Hepatocyte (in vitro differentiated cells): ENCODE results near the gene GPR3.

Experiments used
- CTCF ChIP-seq: fragments of 200-600 bp; sonication (generic); IDR thresholded peaks from 2 replicates; pipeline ENCODE4 v1.5.1; 2016; ENCODE audit warnings: antibody characterized with exemption, mild to moderate bottlenecking; ENCODE audit not compliant: poor library complexity
- EZH2phosphoT487 ChIP-seq: fragments of 200-600 bp; sonication (generic); IDR thresholded peaks from one replicate; pipeline ENCODE4 v1.6.1; 2018; ENCODE audit warnings: antibody characterized with exemption, mild to moderate bottlenecking, low read depth, moderate library complexity; ENCODE audit not compliant: unreplicated experiment, severe bottlenecking

GRCh38 chr1:27359822-27360158 is 32.6 kb upstream of the GPR3 start:
- TF ChIP-seq CTCF (no peak), EZH2phosphoT487 (no peak)
